Measurements from ENCODE around the gene GPR171.
"Not testable (repeated sequence)": the region's sequence is repeated elsewhere in the genome, so short reads cannot be mapped to it uniquely, and the experiment has no call there.

The GPR171 gene

DNA sequence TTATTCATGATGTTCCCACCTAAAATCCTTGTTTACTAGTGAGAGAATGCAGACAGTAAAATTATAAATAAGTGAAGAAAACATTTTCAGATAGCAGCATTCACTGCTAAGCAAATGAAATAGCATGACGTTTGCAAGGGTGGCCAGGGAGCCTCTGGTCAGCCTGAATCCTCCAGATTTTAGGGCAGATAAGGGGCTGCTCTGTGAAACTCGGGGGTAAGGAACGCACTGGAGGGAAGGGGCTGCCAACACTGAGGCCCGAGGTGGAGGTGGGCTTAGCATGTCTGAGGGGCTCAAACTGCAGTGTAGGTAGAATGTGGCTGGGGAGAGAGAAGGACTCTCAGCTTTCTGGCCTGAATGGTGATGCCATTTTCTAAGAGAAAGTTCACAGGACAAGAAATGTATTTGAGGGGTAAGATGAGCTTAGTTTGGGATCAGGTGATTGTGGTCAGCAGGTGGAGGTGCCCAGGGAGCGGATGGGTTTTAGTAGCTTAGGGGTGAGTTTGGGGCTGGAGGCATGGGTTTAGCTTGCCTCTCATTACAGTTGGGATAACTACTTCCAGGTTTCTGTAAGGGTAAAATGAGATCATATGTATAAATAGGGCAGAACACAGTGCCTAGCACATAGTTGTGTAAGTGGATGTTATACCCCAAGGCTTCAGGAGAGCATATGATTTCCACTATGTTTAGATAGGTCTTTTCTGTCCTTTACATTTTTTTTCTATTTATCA lies 20.5 kb downstream of the GPR171 start:
- H3K27ac ChIP-seq = no peak overlapping the region
- no peak overlapping the region for H3K4me3 ChIP-seq
- no peaks in the 10 kb centered on the region for H3K9me3 ChIP-seq
- TF ChIP-seq, protein P1, sequence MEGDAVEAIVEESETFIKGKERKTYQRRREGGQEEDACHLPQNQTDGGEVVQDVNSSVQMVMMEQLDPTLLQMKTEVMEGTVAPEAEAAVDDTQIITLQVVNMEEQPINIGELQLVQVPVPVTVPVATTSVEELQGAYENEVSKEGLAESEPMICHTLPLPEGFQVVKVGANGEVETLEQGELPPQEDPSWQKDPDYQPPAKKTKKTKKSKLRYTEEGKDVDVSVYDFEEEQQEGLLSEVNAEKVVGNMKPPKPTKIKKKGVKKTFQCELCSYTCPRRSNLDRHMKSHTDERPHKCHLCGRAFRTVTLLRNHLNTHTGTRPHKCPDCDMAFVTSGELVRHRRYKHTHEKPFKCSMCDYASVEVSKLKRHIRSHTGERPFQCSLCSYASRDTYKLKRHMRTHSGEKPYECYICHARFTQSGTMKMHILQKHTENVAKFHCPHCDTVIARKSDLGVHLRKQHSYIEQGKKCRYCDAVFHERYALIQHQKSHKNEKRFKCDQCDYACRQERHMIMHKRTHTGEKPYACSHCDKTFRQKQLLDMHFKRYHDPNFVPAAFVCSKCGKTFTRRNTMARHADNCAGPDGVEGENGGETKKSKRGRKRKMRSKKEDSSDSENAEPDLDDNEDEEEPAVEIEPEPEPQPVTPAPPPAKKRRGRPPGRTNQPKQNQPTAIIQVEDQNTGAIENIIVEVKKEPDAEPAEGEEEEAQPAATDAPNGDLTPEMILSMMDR (IDR thresholded peaks at IDR 0.05) = no peak
- no peaks in the 10 kb centered on the region for H3K27me3 ChIP-seq
- no peaks in the 10 kb centered on the region for H3K36me3 ChIP-seq
- no peak for DNase-seq
- intact Hi-C loops (cut with DNase I; ENCODE audit: low total_unique reads) = no loop called here
- no peaks in the 10 kb centered on the region for H3K4me1 ChIP-seq

DNA sequence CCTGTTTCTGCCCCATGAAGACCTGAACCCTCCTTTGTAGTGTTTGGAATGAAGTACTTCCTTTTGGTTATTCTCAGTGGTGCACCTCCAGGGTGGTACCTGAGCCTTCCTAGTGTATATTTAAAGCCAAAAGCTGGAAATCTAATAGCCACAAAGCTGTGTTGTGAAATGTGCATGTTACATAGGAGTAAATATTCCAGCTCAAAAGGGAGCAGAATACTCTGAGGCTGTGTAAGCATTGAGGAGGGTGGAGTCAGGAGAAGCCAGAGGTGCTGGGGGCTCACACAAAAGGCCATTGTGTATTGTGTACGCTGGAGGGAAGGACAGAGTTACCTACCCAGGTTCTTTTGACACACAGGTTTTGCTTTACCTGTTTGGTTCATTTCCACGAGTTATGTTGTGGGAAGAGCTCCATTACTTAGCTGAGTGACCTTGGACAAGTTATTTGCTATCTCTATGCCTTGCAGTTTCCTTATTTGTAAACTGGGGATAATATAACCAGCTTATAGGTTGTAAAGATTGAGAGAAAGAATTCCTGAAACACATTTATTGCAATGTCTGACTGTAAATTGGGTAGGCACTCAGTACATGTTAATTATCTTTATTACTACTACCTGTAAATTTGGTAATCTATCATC lies 24.7 kb downstream of the GPR171 start:
- intact Hi-C loops (cut with DNase I; ENCODE audit: low total_unique reads) = no loop called here
- H3K27ac ChIP-seq = no peak overlapping the region

DNA sequence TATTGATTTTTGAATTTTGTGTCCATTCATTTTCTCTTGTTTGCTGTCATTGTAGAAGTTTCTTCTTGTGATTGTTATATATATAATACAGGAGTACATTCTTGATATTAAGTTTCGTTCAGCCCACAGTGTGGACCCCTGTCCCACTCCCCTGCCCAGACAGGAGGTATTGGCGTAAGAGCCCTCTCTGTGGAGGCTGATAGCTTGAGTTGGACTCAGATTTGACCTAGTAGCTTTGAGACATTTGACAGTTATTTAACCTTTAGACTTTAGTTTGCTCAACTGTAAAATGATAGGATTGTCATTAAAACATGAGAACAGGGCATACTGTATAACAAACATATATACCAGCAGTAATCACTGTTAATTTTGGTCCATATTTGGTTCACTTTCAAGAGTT lies 27.1 kb downstream of the GPR171 start:
- TF ChIP-seq, protein P1 (IDR thresholded peaks at IDR 0.05) = no peak
- Histone ChIP-seq H3K4me1 (no peaks in the 10 kb centered on the region), H3K27ac (no peak overlapping the region), H3K9me3 (no peaks in the 10 kb centered on the region), H3K4me3 (no peak overlapping the region), H3K36me3 (no peaks in the 10 kb centered on the region), H3K27me3 (no peaks in the 10 kb centered on the region)
- intact Hi-C loops (cut with DNase I; ENCODE audit: low total_unique reads) = no loop called here
- DNase-seq = no peak

More for the DNA sequence above, 24.7 kb downstream of the GPR171 start:
- Histone ChIP-seq H3K4me1 (no peaks in the 10 kb centered on the region), H3K27me3 (no peaks in the 10 kb centered on the region), H3K36me3 (no peaks in the 10 kb centered on the region), H3K9me3 (no peaks in the 10 kb centered on the region), H3K4me3 (no peak overlapping the region)
- TF ChIP-seq, protein P1 (IDR thresholded peaks at IDR 0.05) = no peak
- DNase-seq = no peak

DNA sequence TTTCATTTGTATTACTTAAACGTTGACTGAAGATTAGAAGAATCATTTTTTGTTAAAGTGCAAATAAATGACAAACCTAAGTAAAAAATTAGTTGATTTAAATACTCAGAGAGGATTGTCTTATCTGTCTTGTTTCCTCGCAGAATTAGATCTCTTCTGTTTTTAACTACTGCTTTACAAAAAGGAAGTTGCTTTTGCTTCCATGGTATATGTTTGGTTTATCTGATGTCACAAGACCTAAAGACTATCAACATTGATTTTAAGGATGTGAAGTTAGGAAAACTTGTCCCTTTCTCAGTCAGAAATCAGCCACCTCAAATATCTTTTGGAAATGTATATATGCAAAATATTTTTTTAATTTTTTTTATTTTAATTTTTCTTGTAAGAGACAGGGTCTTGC lies 28.7 kb downstream of the GPR171 start:
- H3K4me3 ChIP-seq = no peak overlapping the region
- no peaks in the 10 kb centered on the region for H3K36me3 ChIP-seq
- TF ChIP-seq, protein P1 (IDR thresholded peaks at IDR 0.05) = no peak
- no peaks in the 10 kb centered on the region for H3K4me1 ChIP-seq
- no peak for DNase-seq
- intact Hi-C loops (cut with DNase I; ENCODE audit: low total_unique reads) = no loop called here
- H3K9me3 ChIP-seq = no peaks in the 10 kb centered on the region
- H3K27me3 ChIP-seq = no peaks in the 10 kb centered on the region
- no peak overlapping the region for H3K27ac ChIP-seq

DNA sequence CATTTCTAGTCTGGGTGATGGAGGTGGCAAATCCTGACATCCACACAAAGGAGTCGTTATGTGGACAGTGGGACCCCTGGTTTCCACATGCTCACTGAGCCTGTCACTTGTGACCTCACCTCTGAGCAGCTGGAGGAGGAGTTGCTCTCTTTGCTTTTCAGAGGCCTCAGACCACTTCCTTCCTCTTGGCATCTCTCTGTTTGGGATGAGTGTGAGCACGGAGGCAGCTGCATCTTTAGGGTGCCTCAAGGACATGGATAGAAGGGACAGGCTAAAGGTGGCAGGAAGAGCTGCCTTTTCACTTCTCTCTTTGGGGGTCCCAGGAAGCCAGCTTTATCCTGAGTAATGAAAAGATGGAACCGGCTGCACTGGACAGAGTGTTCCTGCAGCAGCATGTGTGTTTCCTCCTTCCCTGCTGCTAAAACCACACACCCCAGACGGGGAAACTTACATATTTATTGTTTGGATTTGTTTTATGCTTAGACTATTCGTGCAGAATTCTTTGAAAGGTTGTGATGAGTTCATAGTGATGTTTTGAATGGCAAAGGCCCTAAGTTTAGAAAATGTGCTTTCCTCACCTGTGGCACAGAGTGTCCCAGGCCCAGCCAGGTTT lies 31.8 kb downstream of the GPR171 start:
- Histone ChIP-seq H3K27me3 (no peaks in the 10 kb centered on the region), H3K4me1 (no peaks in the 10 kb centered on the region), H3K4me3 (no peak overlapping the region), H3K27ac (no peak overlapping the region), H3K9me3 (no peaks in the 10 kb centered on the region), H3K36me3 (no peaks in the 10 kb centered on the region)
- DNase-seq = peak in 1 of 2 donors; percentile 49
- TF ChIP-seq, protein P1 (IDR thresholded peaks at IDR 0.05) = no peak
- intact Hi-C loops (cut with DNase I; ENCODE audit: low total_unique reads) = no loop called here

DNA sequence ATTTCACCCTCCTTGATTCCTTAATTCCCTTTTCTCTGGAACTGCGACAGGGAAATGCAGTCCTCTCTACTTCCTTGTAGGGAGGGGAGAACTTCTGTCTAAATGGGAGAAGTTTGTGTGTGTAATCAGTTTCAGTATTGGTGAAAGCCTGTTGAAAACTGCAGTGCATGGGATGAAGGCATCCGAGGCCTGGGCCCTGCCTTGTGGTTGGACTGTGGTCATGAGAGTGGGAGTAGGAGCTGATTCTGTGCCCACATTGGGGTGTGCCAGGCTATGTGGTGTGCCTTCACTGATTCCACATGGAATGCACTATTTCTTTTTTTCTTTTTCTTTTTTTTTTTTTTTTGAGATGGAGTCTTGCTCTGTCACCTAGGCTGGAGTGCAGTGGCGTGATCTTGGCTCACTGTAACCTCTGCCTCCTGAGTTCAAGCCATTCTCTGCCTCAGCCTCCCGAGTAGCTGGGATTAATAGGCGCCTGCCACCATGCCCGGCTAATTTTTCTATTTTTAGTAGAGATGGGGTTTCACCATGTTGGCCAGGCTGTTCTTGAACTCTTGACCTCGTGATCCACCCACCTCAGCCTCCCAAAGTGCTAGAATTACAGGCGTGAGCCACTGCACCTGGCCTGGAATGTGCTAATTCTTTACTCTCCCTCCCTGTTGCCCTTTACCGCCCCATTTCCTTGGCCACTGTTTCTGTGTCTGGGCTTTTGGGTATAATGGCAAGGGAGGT lies 32.9 kb downstream of the GPR171 start:
- not testable (repeated sequence) for H3K27ac ChIP-seq, H3K4me1 ChIP-seq, H3K9me3 ChIP-seq, H3K36me3 ChIP-seq, H3K4me3 ChIP-seq, H3K27me3 ChIP-seq
- peak; percentile 70 to 74 for DNase-seq
- intact Hi-C loops (cut with DNase I; ENCODE audit: low total_unique reads) = loop anchor here (10.0 kb wide), 1 partner anchor 115 kb away; no protein-coding TSS in a partner anchor
